ENCODE measurements around the gene DIAPH2. TPM values are rescaled to one million over a fixed set of nuclear protein-coding genes. Genes with fewer than 3 reads are reported as not detected.

Gene DIAPH2
- total and polyA plus RNA-seq, 9 of the 15 experiments (the other 6 are each of a cell fraction or from before 2014, with no cell fraction given): 0.01 to 0.18 (median 0.07) TPM; not detected in 1

DNA sequence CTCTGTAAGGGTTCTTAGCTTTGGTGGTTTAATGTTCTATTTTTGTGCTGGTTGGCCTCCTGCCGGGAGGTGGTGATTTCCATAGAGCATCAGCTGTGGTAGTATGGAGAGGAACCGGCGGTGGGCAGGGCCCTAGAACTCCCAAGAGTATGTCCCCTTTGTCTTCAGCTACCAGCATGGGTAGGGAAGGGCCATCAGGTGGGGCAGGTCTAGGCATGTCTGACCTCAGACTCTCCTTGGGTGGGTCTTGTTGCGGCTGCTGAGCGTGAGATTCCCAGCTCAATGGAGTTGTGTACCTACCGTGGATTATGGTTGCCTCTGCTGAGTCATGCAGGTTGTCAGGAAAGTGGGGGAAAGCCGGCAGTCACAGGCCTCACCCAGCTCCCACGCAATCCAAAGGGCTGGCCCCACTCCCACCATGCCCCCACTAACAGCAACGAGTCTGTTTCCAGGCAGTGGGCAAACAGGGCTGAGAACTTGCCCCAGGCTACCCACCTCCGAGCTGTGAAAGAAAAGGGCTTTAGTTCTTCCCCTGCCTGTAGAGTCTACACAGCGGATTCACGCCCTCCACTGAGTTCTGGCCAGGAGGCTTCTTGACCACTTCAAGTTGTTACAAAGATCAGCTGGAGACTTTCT, 434.9 kb downstream of the DIAPH2 start (continued):
- TF ChIP-seq, protein P1, sequence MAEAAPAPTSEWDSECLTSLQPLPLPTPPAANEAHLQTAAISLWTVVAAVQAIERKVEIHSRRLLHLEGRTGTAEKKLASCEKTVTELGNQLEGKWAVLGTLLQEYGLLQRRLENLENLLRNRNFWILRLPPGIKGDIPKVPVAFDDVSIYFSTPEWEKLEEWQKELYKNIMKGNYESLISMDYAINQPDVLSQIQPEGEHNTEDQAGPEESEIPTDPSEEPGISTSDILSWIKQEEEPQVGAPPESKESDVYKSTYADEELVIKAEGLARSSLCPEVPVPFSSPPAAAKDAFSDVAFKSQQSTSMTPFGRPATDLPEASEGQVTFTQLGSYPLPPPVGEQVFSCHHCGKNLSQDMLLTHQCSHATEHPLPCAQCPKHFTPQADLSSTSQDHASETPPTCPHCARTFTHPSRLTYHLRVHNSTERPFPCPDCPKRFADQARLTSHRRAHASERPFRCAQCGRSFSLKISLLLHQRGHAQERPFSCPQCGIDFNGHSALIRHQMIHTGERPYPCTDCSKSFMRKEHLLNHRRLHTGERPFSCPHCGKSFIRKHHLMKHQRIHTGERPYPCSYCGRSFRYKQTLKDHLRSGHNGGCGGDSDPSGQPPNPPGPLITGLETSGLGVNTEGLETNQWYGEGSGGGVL (CRISPR knock-in tag; IDR thresholded peaks at IDR 0.05): no peak

DNA sequence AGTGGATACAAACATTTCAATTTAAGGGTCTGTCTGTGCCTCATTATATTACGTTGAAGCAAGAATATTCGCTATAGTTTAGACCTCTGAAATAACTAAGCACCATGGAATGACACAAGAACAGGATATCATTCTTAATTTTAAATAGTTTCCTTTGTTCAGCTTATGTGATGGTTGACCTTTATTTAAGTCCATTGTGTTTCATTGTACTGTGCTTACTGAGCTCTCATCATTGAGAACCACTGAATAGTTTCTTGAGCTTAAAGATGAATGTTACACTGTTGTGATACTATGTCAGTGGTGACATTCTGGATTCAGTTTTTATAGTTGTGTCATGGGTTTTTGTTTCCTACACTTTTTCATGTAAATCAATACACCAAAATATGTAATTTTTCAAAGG, 438.4 kb downstream of the DIAPH2 start:
- CTCF ChIA-PET (ENCODE audit: low intra/inter-chr PET ratio): no interaction called here
- no peak for TF ChIP-seq NR1H2 (CRISPR knock-in tag; IDR thresholded peaks at IDR 0.05)
- TF ChIP-seq FOS (IDR thresholded peaks at IDR 0.05; ENCODE audit: extremely low read depth, insufficient read length): no peak
- no peak for TF ChIP-seq ZNF12 (CRISPR knock-in tag; IDR thresholded peaks at IDR 0.05)
- TF ChIP-seq, protein P2, sequence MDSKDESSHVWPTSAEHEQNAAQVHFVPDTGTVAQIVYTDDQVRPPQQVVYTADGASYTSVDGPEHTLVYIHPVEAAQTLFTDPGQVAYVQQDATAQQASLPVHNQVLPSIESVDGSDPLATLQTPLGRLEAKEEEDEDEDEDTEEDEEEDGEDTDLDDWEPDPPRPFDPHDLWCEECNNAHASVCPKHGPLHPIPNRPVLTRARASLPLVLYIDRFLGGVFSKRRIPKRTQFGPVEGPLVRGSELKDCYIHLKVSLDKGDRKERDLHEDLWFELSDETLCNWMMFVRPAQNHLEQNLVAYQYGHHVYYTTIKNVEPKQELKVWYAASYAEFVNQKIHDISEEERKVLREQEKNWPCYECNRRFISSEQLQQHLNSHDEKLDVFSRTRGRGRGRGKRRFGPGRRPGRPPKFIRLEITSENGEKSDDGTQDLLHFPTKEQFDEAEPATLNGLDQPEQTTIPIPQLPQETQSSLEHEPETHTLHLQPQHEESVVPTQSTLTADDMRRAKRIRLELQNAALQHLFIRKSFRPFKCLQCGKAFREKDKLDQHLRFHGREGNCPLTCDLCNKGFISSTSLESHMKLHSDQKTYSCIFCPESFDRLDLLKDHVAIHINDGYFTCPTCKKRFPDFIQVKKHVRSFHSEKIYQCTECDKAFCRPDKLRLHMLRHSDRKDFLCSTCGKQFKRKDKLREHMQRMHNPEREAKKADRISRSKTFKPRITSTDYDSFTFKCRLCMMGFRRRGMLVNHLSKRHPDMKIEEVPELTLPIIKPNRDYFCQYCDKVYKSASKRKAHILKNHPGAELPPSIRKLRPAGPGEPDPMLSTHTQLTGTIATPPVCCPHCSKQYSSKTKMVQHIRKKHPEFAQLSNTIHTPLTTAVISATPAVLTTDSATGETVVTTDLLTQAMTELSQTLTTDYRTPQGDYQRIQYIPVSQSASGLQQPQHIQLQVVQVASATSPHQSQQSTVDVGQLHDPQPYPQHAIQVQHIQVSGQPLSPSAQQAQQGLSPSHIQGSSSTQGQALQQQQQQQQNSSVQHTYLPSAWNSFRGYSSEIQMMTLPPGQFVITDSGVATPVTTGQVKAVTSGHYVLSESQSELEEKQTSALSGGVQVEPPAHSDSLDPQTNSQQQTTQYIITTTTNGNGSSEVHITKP (IDR thresholded peaks at IDR 0.05; ENCODE audit: partially characterized antibody): no peak
- TF ChIP-seq POLR3A (IDR thresholded peaks at IDR 0.05; ENCODE audit: borderline replicate concordance, extremely low read depth, insufficient read depth, insufficient read length): no peak
- TF ChIP-seq, protein P3, sequence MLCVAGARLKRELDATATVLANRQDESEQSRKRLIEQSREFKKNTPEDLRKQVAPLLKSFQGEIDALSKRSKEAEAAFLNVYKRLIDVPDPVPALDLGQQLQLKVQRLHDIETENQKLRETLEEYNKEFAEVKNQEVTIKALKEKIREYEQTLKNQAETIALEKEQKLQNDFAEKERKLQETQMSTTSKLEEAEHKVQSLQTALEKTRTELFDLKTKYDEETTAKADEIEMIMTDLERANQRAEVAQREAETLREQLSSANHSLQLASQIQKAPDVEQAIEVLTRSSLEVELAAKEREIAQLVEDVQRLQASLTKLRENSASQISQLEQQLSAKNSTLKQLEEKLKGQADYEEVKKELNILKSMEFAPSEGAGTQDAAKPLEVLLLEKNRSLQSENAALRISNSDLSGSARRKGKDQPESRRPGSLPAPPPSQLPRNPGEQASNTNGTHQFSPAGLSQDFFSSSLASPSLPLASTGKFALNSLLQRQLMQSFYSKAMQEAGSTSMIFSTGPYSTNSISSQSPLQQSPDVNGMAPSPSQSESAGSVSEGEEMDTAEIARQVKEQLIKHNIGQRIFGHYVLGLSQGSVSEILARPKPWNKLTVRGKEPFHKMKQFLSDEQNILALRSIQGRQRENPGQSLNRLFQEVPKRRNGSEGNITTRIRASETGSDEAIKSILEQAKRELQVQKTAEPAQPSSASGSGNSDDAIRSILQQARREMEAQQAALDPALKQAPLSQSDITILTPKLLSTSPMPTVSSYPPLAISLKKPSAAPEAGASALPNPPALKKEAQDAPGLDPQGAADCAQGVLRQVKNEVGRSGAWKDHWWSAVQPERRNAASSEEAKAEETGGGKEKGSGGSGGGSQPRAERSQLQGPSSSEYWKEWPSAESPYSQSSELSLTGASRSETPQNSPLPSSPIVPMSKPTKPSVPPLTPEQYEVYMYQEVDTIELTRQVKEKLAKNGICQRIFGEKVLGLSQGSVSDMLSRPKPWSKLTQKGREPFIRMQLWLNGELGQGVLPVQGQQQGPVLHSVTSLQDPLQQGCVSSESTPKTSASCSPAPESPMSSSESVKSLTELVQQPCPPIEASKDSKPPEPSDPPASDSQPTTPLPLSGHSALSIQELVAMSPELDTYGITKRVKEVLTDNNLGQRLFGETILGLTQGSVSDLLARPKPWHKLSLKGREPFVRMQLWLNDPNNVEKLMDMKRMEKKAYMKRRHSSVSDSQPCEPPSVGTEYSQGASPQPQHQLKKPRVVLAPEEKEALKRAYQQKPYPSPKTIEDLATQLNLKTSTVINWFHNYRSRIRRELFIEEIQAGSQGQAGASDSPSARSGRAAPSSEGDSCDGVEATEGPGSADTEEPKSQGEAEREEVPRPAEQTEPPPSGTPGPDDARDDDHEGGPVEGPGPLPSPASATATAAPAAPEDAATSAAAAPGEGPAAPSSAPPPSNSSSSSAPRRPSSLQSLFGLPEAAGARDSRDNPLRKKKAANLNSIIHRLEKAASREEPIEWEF (CRISPR knock-in tag; IDR thresholded peaks at IDR 0.05): no peak
- no peak for TF ChIP-seq BDP1 (IDR thresholded peaks at IDR 0.05; ENCODE audit: insufficient read depth, insufficient read length)

More for the DNA sequence above, 438.4 kb downstream of the DIAPH2 start:
- Histone ChIP-seq H4K20me1 (replicated peaks; ENCODE audit: control insufficient read depth, insufficient read depth, low read length) (no peaks in the 10 kb centered on the region), H3K9me3 (replicated peaks; ENCODE audit: control insufficient read depth, insufficient read depth, low read depth, low read length) (no peaks in the 10 kb centered on the region), H3K36me3 (ENCODE audit: control insufficient read depth, insufficient read depth, low read length) (no peaks in the 10 kb centered on the region), H3K4me3 (no peak overlapping the region), H3K27ac (ENCODE audit: extremely low read depth, low read depth, low read length) (no peak overlapping the region), H3K79me2 (ENCODE audit: control insufficient read depth, insufficient read depth, low read length) (no peaks in the 10 kb centered on the region), H3K4me2 (ENCODE audit: insufficient read depth, low read length) (no peak overlapping the region), H2AFZ (ENCODE audit: low read depth, low read length) (no peak overlapping the region), H3K9me1 (ENCODE audit: control insufficient read depth, insufficient read depth, low read length) (no peaks in the 10 kb centered on the region), H3K9ac (ENCODE audit: insufficient read depth in 1 of 2, low read depth in 2 of 2, low read length in 2 of 2) (no peak overlapping the region), H3K4me1 (replicated peaks in 1 of 2; ENCODE audit: control insufficient read depth in 2 of 2, insufficient read depth in 2 of 2, low read length in 2 of 2) (no peaks in the 10 kb centered on the region), H3K27me3 (ENCODE audit: control insufficient read depth in 2 of 2, insufficient read depth in 2 of 2, low read length in 2 of 2) (no peaks in the 10 kb centered on the region)
- in situ Hi-C loops (cut with MboI): no loop called here
- POLR2A ChIA-PET: no interaction called here
- DNase-seq (ENCODE audit: extremely low read depth in 1 of 4, low spot score in 3 of 4) (no peak), FAIRE-seq (no peak), ATAC-seq (no peak)
- no TSS peak for BruUV-seq (replicated peaks)
- intact Hi-C loops (cut with micrococcal nuclease): no loop called here
- 0% methylated on average over 2 of the region's 2 CpGs for WGBS (ENCODE audit: insufficient coverage, low coverage, missing lambda C conversion rate)
